BLaER1 treated with 17β-estradiol and CSF1 and Interleukin-3, amounts not matched to agents 10 nM and 100 nM (cell line): ENCODE data around the gene GNA14.

ENCODE experiments used
- H3K27ac ChIP-seq, 11 experiments: shearing (Covaris generic); formaldehyde crosslinking; 2 replicates each; pipeline ENCODE4 v1.8.1; 2022
- H3K27me3 ChIP-seq, 11 experiments: shearing (Covaris generic); formaldehyde crosslinking; 2 replicates each; pipeline ENCODE4 v1.8.1; 2022
- H3K36me3 ChIP-seq, 11 experiments: shearing (Covaris generic); formaldehyde crosslinking; 2 replicates each; pipeline ENCODE4 v1.8.1; 2022
- H3K4me1 ChIP-seq, 10 experiments: shearing (Covaris generic); formaldehyde crosslinking; 2 replicates each; pipeline ENCODE4 v1.8.1; 2022
- H3K4me2 ChIP-seq, 11 experiments: shearing (Covaris generic); formaldehyde crosslinking; 2 replicates each; pipeline ENCODE4 v1.8.1; 2022
- H3K4me3 ChIP-seq, 10 experiments: shearing (Covaris generic); formaldehyde crosslinking; 2 replicates each; pipeline ENCODE4 v1.8.1; 2022
- H3K9ac ChIP-seq, 11 experiments: shearing (Covaris generic); formaldehyde crosslinking; 2 replicates each; pipeline ENCODE4 v1.8.1; 2022
- H3K9me3 ChIP-seq, 11 experiments: shearing (Covaris generic); formaldehyde crosslinking; replicated peaks in 1 of 11; 2 replicates each; pipeline ENCODE4 v1.8.1; 2022
- H4K20me1 ChIP-seq, 11 experiments: shearing (Covaris generic); formaldehyde crosslinking; 2 replicates each; pipeline ENCODE4 v1.8.1; 2022
- Cebpa-rat ChIP-seq, 11 experiments: shearing (Covaris generic); IDR thresholded peaks; 2 replicates each; pipeline ENCODE4 v1.8.1; 2022

Gene GNA14

DNA sequence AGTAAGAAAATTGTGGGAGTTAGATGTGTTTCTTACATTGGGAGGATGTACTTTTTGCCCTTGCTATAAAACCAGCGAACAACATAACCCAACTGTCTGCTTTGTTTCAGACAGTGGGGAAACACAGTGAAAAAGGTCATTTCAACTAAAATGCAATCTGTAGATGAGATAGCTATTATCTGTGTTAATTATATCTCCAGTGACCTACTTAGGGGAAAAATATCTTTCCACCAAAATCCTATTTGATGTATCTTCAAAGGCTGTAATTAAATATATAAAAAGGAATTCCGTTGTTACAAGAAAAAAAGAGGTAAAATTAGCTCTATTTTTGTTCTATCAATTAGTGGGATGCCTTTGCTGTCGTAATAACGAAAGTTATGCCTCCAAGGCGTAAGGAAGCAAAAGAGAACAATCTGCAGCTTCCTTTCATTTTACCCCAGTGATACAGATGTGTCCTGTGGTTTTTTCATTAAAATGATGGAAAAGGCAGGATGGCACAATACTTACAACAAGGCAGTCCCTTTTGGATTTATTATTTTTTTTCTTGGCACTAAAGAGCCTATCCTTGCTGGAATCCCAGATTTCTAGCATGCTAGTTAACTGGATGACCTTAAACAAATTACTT, 100.9 kb downstream of the GNA14 start:
- Histone ChIP-seq H3K4me3 (no peak overlapping the region), H3K27ac (no peak overlapping the region), H3K9ac (no peak overlapping the region), H3K36me3 (no peaks in the 10 kb centered on the region), H3K4me2 (no peak overlapping the region), H3K4me1 (no peaks in the 10 kb centered on the region), H4K20me1 (no peaks in the 10 kb centered on the region), H3K9me3 (peaks cover 11 to 16% (median 14%) of the 10 kb centered on the region in 11 experiments), H3K27me3 (no peaks in the 10 kb centered on the region)
- TF ChIP-seq Cebpa-rat (IDR thresholded peaks at IDR 0.05) = no peak

DNA sequence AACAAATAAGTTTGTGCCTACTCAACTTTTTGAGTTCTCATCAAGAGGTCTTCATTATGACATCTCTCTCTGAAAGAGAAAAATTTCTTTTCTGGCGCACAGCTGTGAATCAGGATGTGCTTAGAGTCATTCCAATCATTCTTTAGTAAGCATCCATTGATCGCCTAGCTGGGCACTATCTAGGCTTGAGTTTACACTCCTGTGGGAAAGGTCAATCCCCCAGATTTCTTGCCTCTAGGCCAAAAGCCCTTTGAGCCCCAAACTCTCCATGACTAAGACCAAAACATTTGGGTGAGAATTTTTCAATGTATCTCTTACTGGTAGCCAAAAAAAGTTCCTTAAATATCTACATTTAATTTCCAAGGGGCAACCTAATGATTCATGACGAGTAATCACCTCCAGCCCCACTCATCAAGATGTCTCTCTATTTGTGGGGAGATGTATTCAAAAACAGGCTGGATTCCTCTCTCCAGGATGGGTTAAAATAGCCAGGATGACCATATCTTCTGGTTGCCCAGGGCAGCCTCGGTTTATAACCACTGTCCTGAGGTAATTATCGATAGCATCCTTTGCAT, 101.7 kb downstream of the GNA14 start:
- Histone ChIP-seq H3K27ac (no peak overlapping the region), H3K36me3 (no peaks in the 10 kb centered on the region), H3K4me2 (no peak overlapping the region), H4K20me1 (no peaks in the 10 kb centered on the region), H3K27me3 (no peaks in the 10 kb centered on the region), H3K4me3 (no peak overlapping the region), H3K9ac (no peak overlapping the region), H3K9me3 (peaks cover 19 to 23% (median 22%) of the 10 kb centered on the region in 11 experiments), H3K4me1 (no peaks in the 10 kb centered on the region)
- no peak for TF ChIP-seq Cebpa-rat (IDR thresholded peaks at IDR 0.05)

DNA sequence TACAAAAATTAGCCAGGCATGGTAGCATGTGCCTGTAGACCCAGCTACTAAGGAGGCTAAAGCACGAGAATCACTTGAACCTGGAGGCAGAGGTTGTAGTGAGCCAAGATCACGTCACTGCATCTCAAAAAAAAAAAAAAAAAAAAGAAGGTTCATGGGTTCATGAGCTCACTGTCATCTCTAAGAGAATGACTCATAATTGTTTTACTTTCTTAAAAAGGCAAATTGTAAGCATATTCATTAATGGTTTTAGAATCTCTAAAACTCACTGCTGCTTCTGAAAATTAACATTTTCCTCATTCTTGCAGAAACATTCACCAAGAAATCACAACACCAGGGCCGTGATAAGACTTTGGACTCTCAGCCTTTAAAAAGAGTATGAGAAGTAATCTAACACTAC, 103.6 kb downstream of the GNA14 start:
- Histone ChIP-seq H3K4me1 (no peaks in the 10 kb centered on the region), H3K9ac (no peak overlapping the region), H3K36me3 (no peaks in the 10 kb centered on the region), H3K27me3 (no peaks in the 10 kb centered on the region), H3K9me3 (peaks cover 35 to 43% (median 38%) of the 10 kb centered on the region in 11 experiments), H3K4me2 (no peak overlapping the region), H3K27ac (no peak overlapping the region), H3K4me3 (no peak overlapping the region), H4K20me1 (no peaks in the 10 kb centered on the region)
- no peak for TF ChIP-seq Cebpa-rat (IDR thresholded peaks at IDR 0.05)

- Histone ChIP-seq H3K27me3 (no peaks in the 10 kb centered on the region), H3K36me3 (no peaks in the 10 kb centered on the region), H3K9ac (no peak overlapping the region), H3K4me1 (no peaks in the 10 kb centered on the region), H3K9me3 (peaks cover 35 to 47% (median 38%) of the 10 kb centered on the region in 11 experiments), H4K20me1 (no peaks in the 10 kb centered on the region), H3K4me3 (no peak overlapping the region), H3K4me2 (no peak overlapping the region), H3K27ac (no peak overlapping the region)
- no peak for TF ChIP-seq Cebpa-rat (IDR thresholded peaks at IDR 0.05)
These were observed 104.8 kb downstream of the GNA14 start for GRCh38 chr9:77543131-77543822.

DNA sequence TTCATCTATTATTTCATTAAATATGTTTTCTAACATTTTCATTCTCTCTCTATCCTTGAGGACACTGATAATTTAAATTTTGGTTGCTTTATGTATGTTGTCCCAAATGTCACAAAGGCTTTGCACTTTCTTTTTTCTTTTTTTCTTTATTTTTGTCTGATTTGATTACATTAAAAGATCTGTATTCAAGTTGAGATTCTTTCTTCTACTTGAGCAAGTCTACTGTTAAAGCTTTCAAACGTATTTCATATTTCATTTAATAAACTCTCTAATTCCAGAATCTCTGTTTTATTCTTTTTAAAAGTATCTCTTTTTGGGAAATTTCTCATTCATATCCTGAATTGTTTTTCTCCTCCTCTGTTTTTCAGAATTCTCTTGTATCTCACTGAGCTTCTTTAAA, 106.5 kb downstream of the GNA14 start:
- Histone ChIP-seq H3K4me1 (no peaks in the 10 kb centered on the region), H3K9ac (no peak overlapping the region), H3K4me3 (no peak overlapping the region), H3K27ac (no peak overlapping the region), H4K20me1 (no peaks in the 10 kb centered on the region), H3K9me3 (peaks cover 35 to 47% (median 38%) of the 10 kb centered on the region in 11 experiments), H3K36me3 (no peaks in the 10 kb centered on the region), H3K27me3 (no peaks in the 10 kb centered on the region), H3K4me2 (no peak overlapping the region)
- TF ChIP-seq Cebpa-rat (IDR thresholded peaks at IDR 0.05) = no peak

GRCh38 chr9:77541055-77541454, 107.1 kb downstream of the GNA14 start:
- TF ChIP-seq Cebpa-rat (IDR thresholded peaks at IDR 0.05) = no peak
- no peaks in the 10 kb centered on the region for H3K4me1 ChIP-seq
- no peaks in the 10 kb centered on the region for H3K36me3 ChIP-seq
- no peak overlapping the region for H3K4me3 ChIP-seq
- H3K27ac ChIP-seq = no peak overlapping the region
- no peak overlapping the region for H3K9ac ChIP-seq
- no peaks in the 10 kb centered on the region for H3K27me3 ChIP-seq
- H4K20me1 ChIP-seq = no peaks in the 10 kb centered on the region
- H3K9me3 ChIP-seq = peaks cover 35 to 47% (median 38%) of the 10 kb centered on the region in 11 experiments
- H3K4me2 ChIP-seq = no peak overlapping the region

DNA sequence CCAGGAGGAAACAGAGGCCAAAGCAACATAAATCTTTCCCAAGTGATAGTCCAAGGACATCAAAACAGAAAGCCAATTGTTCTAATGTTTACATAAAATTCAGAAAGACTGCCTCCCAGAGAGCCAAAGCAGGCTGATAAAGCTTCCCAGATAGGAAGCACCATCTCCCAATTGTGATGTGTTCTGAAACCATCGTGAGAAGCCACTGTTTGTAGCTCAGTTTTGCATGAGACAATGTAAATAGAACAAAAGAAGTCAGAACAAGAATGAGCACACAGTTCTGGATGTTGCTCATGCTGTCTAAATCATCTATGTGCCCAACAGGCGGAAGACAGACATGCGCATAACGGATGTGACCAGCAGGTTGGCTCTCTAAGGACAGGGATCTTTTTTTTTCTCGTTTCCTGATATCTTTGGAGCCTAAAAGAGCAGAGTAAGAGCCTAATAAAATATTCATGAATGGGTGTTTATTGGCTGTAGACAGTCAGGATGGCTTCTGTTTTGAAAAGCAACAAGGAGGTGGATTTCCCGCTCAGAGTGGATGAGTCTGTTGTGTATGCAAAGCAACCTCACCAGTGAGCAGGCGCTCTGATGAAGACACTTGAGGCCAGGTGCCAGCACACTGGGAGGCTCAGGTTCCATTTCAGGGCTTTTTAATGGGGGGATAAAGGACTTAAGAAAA, 113.6 kb downstream of the GNA14 start:
- no peak overlapping the region for H3K27ac ChIP-seq
- H3K36me3 ChIP-seq = no peaks in the 10 kb centered on the region
- TF ChIP-seq Cebpa-rat (IDR thresholded peaks at IDR 0.05) = no peak
- no peaks in the 10 kb centered on the region for H4K20me1 ChIP-seq
- H3K4me2 ChIP-seq = no peak overlapping the region
- no peak overlapping the region for H3K9ac ChIP-seq
- H3K4me3 ChIP-seq = no peak overlapping the region
- H3K27me3 ChIP-seq = no peaks in the 10 kb centered on the region
- peaks cover 0 to 19% (median 0%) of the 10 kb centered on the region in 11 experiments; a peak in 4 of 22 replicates for H3K9me3 ChIP-seq
- no peaks in the 10 kb centered on the region for H3K4me1 ChIP-seq

DNA sequence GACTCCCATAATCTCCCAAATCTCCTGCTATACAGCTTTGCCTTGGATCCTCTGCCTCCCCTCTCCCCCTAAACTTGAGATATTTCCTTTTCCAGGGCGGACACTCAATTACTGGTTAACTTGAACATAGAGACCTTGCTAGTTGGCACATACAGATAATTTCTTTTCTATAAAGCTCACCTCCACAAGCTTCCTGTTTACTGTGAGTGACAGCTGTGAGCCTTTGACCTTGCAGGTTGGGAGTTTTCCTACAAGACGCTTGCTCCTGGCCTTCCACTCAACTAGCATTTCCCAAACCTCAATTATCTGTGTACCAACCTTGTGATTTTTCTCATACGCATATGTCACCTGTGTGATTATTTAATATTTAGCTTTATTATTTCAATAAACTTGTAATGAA, 114.5 kb downstream of the GNA14 start:
- no peaks in the 10 kb centered on the region for H4K20me1 ChIP-seq
- H3K9me3 ChIP-seq = peaks cover 0 to 23% (median 0%) of the 10 kb centered on the region in 11 experiments; a peak in 4 of 22 replicates
- no peak overlapping the region for H3K27ac ChIP-seq
- no peaks in the 10 kb centered on the region for H3K27me3 ChIP-seq
- H3K4me2 ChIP-seq = no peak overlapping the region
- H3K4me3 ChIP-seq = no peak overlapping the region
- no peak for TF ChIP-seq Cebpa-rat (IDR thresholded peaks at IDR 0.05)
- no peak overlapping the region for H3K9ac ChIP-seq
- no peaks in the 10 kb centered on the region for H3K4me1 ChIP-seq
- H3K36me3 ChIP-seq = no peaks in the 10 kb centered on the region

DNA sequence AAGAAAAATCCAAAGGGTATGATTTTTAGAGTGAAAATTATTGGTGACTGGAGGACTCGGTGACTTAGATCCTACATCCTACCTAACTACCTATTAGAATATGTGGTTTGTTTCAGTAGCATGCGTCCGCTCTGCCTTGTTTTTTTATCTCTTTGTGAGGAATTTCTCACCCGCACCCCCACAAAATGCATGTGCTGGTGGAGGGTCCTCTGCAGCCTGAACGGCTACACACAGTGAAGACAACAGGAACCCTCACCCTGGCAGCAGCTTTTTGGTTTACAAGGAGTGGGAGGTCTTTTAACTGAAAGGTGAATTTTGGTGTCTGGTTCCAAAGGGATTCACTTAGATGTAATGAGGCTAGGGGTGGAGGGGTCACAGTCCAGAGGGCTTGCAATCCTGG, 115.5 kb downstream of the GNA14 start:
- Histone ChIP-seq H3K36me3 (no peaks in the 10 kb centered on the region), H3K4me2 (no peak overlapping the region), H3K27ac (no peak overlapping the region), H3K9ac (no peak overlapping the region), H3K4me3 (no peak overlapping the region), H3K9me3 (peaks cover 0 to 31% (median 1%) of the 10 kb centered on the region in 11 experiments; a peak in 4 of 22 replicates), H3K4me1 (no peaks in the 10 kb centered on the region), H4K20me1 (no peaks in the 10 kb centered on the region), H3K27me3 (no peaks in the 10 kb centered on the region)
- TF ChIP-seq Cebpa-rat (IDR thresholded peaks at IDR 0.05) = no peak
